GM12865 (cell line): ENCODE measurements around the gene CHAMP1.
A peak's percentile ranks its signal among the peaks of the same experiment; 100 is the strongest.
"Not testable (repeated sequence)": the region's sequence is repeated elsewhere in the genome, so short reads cannot be mapped to it uniquely, and the experiment has no call there.

ENCODE experiments used
- DNase-seq: peaks from one replicate; pipeline ENCODE4 v3.0.0; 2010; ENCODE audit warnings: low read depth
- H3K4me3 ChIP-seq: 2 replicates; pipeline ENCODE4 v1.5.1; 2011; ENCODE audit warnings: mild to moderate bottlenecking, low read depth, low read length, control low read depth
- CTCF ChIP-seq: IDR thresholded peaks from 2 replicates; pipeline ENCODE4 v1.5.1; 2011; ENCODE audit warnings: low read length, control low read depth, low read depth, inconsistent platforms; ENCODE audit not compliant: insufficient read depth; ENCODE audit errors: missing control alignments

CHAMP1 gene

DNA sequence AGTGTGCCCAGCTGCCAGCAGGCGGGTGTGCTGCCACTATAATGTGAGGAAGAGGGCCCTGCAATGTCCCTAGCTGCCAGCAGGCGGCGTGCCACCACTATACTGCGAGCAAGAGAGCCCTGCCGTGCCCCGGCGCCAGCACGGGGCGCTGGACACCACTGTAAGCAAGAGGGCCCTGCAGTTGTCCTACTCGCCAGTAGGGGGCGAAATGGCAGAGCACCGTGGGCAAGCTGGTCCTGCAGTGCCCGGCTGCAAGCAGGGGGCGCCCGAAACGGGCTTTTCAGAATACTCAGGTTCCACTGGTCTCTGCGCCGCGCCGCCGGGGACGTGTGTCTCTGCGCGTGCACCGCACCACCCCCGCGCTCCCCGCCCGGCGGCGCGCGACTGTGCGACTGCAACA is 38.5 kb downstream of the CHAMP1 start:
- not testable (repeated sequence) for H3K4me3 ChIP-seq
- peak; percentile 41 for DNase-seq
- peak; percentile 36 for TF ChIP-seq CTCF

DNA sequence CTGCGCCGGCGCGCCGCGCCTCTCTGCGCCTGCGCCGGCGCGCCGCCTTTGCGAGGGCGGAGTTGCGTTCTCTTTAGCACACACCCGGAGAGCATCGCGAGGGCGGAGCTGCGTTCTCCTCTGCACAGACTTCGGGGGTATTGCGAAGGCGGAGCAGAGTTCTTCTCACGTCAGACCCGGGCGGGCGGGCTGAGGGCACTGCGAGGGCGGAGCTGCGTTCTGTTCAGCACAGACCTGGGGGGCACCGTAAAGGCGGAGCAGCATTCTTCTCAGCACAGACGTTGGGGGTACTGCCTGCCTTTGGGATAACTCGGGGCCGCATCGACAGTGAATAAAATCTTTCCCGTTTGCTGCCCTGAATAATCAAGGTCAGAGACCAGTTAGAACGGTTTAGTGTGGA is 39.1 kb downstream of the CHAMP1 start:
- not testable (repeated sequence) for DNase-seq

More for the DNA sequence above, 39.1 kb downstream of the CHAMP1 start:
- H3K4me3 ChIP-seq, result not testable (repeated sequence)
